Naive B cell (primary cell): ENCODE data around the gene SMIM15. TPM values are rescaled to one million over a fixed set of nuclear protein-coding genes. Genes with fewer than 3 reads are reported as not detected.

Experiments used
- ATAC-seq, 2 donors: fragments of 150-1000 bp; cut with Tn5 transposase; 2 replicates each; pipeline ENCODE4 v1.10.0; 2021; ENCODE audit warnings: low read depth in 2 of 2, mild to moderate bottlenecking in 2 of 2, moderate library complexity in 2 of 2
- DNase-seq: peaks from one replicate; pipeline ENCODE4 v3.0.0; 2022
- H3K27ac Mint-ChIP-seq, 6 donors: one replicate each; pipeline ENCODE4 v1.8.0; 2020 to 2022; ENCODE audit warnings: mild to moderate bottlenecking in 6 of 6, mixed read lengths in 6 of 6, moderate library complexity in 5 of 6, inconsistent platforms in 2 of 6
- H3K27me3 Mint-ChIP-seq, 3 donors: one replicate each; pipeline ENCODE4 v1.8.0; 2021 to 2022; ENCODE audit warnings: mixed read lengths in 3 of 3, mild to moderate bottlenecking in 1 of 3
- H3K36me3 Mint-ChIP-seq, 2 donors: one replicate each; pipeline ENCODE4 v1.8.0; 2020 to 2022; ENCODE audit warnings: mixed read lengths in 2 of 2, inconsistent platforms in 1 of 2, mild to moderate bottlenecking in 1 of 2
- H3K4me1 Mint-ChIP-seq, 3 donors: one replicate each; pipeline ENCODE4 v1.8.0; 2020 to 2022; ENCODE audit warnings: mixed read lengths in 3 of 3, inconsistent platforms in 1 of 3, mild to moderate bottlenecking in 1 of 3, moderate library complexity in 1 of 3
- H3K4me3 Mint-ChIP-seq, 8 donors: one replicate each; pipeline ENCODE4 v1.8.0; 2020 to 2022; ENCODE audit warnings: mild to moderate bottlenecking in 8 of 8, mixed read lengths in 8 of 8, moderate library complexity in 8 of 8, inconsistent platforms in 2 of 8
- H3K9me3 Mint-ChIP-seq, 7 donors: one replicate each; pipeline ENCODE4 v1.8.0; 2020 to 2022; ENCODE audit warnings: mixed read lengths in 7 of 7, mild to moderate bottlenecking in 5 of 7, inconsistent platforms in 2 of 7, moderate library complexity in 1 of 7
- polyA plus RNA-seq, 6 donors: library from polyadenylated mRNA; unstranded; fragments of 300-500 nt; fragmentation: Illumina TruSeq; gene quantifications; one replicate each; pipeline ENCODE4 v1.2.3, GENCODE V29; 2021; ENCODE audit warnings: low read depth in 6 of 6

SMIM15 gene
- polyA plus RNA-seq, 6 donors from 2014 or later: 22.6 to 40.6 (median 35.1) TPM

GRCh38 chr5:61178702-61179101 is 16.4 kb upstream of the SMIM15 start:
- H3K4me1 Mint-ChIP-seq: peaks cover 20 to 35% (median 20%) of the 10 kb centered on the region in 3 donors

GRCh38 chr5:61177716-61178115 is 15.4 kb upstream of the SMIM15 start:
- Mint-ChIP-seq H3K9me3 (peaks cover 0 to 5% (median 0%) of the 10 kb centered on the region in 7 donors), H3K4me3 (peak overlapping the region in 4 of 8 donors; percentile 1 to 40 (median 1)), H3K27ac (peak overlapping the region in 1 of 6 donors; percentile 9), H3K4me1 (peaks cover 20 to 35% (median 20%) of the 10 kb centered on the region in 3 donors), H3K27me3 (no peaks in the 10 kb centered on the region), H3K36me3 (no peaks in the 10 kb centered on the region)
- ATAC-seq (peak; percentile 47 to 62), DNase-seq (no peak)

More at GRCh38 chr5:61178702-61179101, 16.4 kb upstream of the SMIM15 start:
- no peaks in the 10 kb centered on the region for H3K36me3 Mint-ChIP-seq
- H3K9me3 Mint-ChIP-seq: peaks cover 0 to 5% (median 0%) of the 10 kb centered on the region in 7 donors
- DNase-seq: no peak
- no peaks in the 10 kb centered on the region for H3K27me3 Mint-ChIP-seq
- no peak overlapping the region for H3K27ac Mint-ChIP-seq
- ATAC-seq: no peak
- no peak overlapping the region for H3K4me3 Mint-ChIP-seq

GRCh38 chr5:61177070-61177469 is 14.8 kb upstream of the SMIM15 start:
- Mint-ChIP-seq H3K36me3 (no peaks in the 10 kb centered on the region), H3K27ac (peak overlapping the region in 1 of 6 donors; percentile 9), H3K4me1 (peaks cover 20 to 35% (median 20%) of the 10 kb centered on the region in 3 donors), H3K27me3 (no peaks in the 10 kb centered on the region), H3K4me3 (peak overlapping the region in 1 of 8 donors; percentile 1), H3K9me3 (peaks cover 0 to 5% (median 0%) of the 10 kb centered on the region in 7 donors)
- no peak for DNase-seq
- no peak for ATAC-seq

- H3K9me3 Mint-ChIP-seq: peaks cover 0 to 5% (median 0%) of the 10 kb centered on the region in 7 donors
- no peak overlapping the region for H3K4me3 Mint-ChIP-seq
- H3K36me3 Mint-ChIP-seq: no peaks in the 10 kb centered on the region
- ATAC-seq: no peak
- H3K4me1 Mint-ChIP-seq: peaks cover 17 to 31% (median 20%) of the 10 kb centered on the region in 3 donors
- H3K27ac Mint-ChIP-seq: peak overlapping the region in 1 of 6 donors; percentile 21
- H3K27me3 Mint-ChIP-seq: no peaks in the 10 kb centered on the region
- DNase-seq: no peak
These were observed 14.4 kb upstream of the SMIM15 start for GRCh38 chr5:61176631-61177030.

DNA sequence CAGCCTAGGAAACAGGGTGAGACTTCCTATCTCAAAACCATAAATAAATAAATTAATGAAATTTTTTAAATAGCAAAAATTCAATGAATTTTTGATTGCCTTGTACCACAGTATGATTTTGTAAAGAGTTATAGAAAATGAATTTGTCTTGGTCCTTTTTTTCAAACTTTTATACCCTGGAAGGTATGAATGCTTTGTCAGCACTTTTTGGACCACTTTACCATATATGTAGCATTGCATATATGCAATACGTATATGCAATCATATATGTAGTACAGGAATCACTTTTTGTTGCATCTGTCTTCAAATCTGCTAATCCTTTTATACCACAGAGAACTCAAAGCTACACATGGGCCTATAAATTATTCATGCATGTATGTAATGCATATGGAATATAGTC is 9.2 kb upstream of the SMIM15 start:
- Mint-ChIP-seq H3K4me1 (peaks cover 0 to 4% (median 0%) of the 10 kb centered on the region in 3 donors), H3K27ac (no peak overlapping the region)

DNA sequence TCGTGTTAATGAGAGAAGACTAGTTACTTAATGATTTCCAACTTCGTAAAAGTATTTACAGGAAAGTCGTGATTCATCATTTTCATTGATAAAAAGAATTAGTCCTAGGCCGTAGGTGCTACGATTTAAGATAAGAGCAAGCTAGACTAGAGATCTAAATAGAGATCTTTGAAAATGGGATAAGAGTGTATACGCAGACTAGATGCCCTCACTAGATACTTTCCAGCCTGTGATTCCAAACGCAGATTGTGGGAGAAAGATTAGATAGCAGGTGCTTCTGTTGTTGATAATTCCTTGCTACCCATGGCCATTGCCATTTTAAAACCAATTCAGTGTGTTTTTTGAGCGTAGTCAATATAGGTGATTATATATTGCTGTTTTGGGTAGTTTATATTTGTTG is 6.7 kb upstream of the SMIM15 start:
- Mint-ChIP-seq H3K36me3 (no peaks in the 10 kb centered on the region), H3K27me3 (no peaks in the 10 kb centered on the region), H3K4me1 (peaks cover 0 to 5% (median 4%) of the 10 kb centered on the region in 3 donors), H3K4me3 (no peak overlapping the region), H3K27ac (no peak overlapping the region), H3K9me3 (no peaks in the 10 kb centered on the region)
- ATAC-seq: no peak
- no peak for DNase-seq

More for the DNA sequence above, 9.2 kb upstream of the SMIM15 start:
- H3K27me3 Mint-ChIP-seq: no peaks in the 10 kb centered on the region
- H3K4me3 Mint-ChIP-seq: no peak overlapping the region
- ATAC-seq: no peak
- no peaks in the 10 kb centered on the region for H3K9me3 Mint-ChIP-seq
- H3K36me3 Mint-ChIP-seq: no peaks in the 10 kb centered on the region
- no peak for DNase-seq

DNA sequence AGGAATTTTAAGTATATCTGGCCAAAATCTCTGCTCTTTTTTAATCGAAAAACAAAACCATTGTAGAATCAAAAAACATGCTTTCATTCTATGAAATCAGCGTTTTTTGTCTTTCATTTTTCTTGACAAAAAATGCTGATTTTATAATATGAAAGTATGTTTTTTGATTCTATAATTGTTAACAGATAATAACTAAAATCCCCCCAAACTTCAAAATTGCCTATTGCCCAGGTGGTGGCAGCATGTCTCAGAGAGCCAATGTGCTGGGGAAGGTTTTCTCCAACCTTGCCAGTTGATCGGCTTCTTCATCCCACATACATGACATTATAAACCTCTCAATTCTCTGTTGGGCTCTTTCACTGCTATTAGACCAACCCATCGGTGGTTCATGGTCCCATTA is 5.1 kb upstream of the SMIM15 start:
- no peak overlapping the region for H3K4me3 Mint-ChIP-seq

DNA sequence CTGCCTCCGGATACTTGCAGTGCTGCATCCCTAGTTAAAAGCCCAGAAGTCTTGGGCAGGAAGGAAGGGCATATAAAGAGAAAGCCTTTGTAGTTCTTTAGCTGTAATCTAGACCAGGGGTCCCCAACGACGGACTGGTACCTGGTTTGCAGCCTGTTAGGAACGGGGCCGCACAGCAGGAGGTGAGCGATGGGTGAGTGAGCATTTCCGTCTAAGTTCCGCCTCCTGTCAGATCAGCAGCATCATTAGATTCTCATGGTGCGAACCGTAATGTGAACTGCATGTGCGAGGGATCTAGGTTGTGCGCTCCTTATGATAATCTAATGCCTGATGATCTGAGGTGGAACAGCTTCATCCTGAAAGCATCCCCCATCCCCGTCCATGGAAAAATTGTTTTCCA is 1.6 kb upstream of the SMIM15 start:
- H3K27me3 Mint-ChIP-seq: no peaks in the 10 kb centered on the region
- DNase-seq (no peak), ATAC-seq (no peak)
- peaks cover 14 to 16% of the 10 kb centered on the region in 2 donors for H3K36me3 Mint-ChIP-seq
- peaks cover 0 to 2% (median 0%) of the 10 kb centered on the region in 7 donors for H3K9me3 Mint-ChIP-seq
- peak overlapping the region in 5 of 6 donors; percentile 26 to 99 (median 51) for H3K27ac Mint-ChIP-seq
- peaks cover 25 to 40% (median 39%) of the 10 kb centered on the region in 3 donors for H3K4me1 Mint-ChIP-seq
- peak overlapping the region in 7 of 8 donors; percentile 20 to 99 (median 95) for H3K4me3 Mint-ChIP-seq

More for the DNA sequence above, 5.1 kb upstream of the SMIM15 start:
- Mint-ChIP-seq H3K9me3 (no peaks in the 10 kb centered on the region), H3K27me3 (no peaks in the 10 kb centered on the region), H3K27ac (no peak overlapping the region), H3K36me3 (peaks cover 0 to under 1% of the 10 kb centered on the region in 2 donors), H3K4me1 (peaks cover 11 to 18% (median 12%) of the 10 kb centered on the region in 3 donors)
- DNase-seq: no peak
- no peak for ATAC-seq

DNA sequence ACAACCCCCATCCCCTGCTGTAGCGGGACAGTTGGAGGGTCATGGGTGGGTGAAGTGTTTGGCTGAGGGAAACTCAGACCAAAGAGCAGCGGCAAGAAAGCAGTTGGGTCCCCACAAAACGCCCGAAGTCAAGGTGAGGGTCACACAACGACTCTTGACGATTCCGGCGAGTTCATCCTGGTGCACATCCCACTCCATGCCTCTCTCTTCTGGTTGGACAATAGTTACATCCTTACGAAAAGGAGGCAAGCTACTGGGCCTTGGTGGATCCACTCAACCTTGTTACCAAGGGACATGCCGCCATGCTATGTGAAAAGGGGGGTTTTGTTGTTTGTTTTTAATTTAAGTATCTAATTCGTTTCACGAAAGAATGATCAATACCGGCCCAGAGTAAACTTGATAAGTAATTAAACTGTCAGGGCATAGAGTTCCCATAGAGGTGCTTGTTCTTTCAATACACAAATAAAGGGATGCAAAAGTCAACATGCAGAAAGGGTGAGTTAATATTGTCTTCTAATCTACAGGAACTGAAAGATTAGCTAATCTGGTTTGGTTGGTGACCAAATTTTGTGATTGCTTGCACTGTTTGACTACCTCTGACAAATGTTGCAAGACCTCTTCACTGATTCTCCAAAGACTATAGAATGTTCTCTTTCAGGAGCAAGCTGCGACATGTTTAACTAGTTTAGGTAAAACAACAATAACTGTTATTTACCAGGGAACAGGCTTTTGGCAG is 732 bp upstream of the SMIM15 start:
- Mint-ChIP-seq H3K27me3 (no peaks in the 10 kb centered on the region), H3K27ac (peak overlapping the region; percentile 90 to 99 (median 93)), H3K4me3 (peak overlapping the region; percentile 94 to 99 (median 98)), H3K9me3 (peaks cover 0 to 2% (median 0%) of the 10 kb centered on the region in 7 donors), H3K36me3 (peaks cover 15 to 16% of the 10 kb centered on the region in 2 donors), H3K4me1 (peaks cover 25 to 43% (median 40%) of the 10 kb centered on the region in 3 donors)
- ATAC-seq: no peak
- no peak for DNase-seq

GRCh38 chr5:61160497-61160896 is 1.8 kb downstream of the SMIM15 start:
- H3K27ac Mint-ChIP-seq: peak overlapping the region in 2 of 6 donors; percentile 24 to 60
- peak overlapping the region in 5 of 8 donors; percentile 17 to 94 (median 72) for H3K4me3 Mint-ChIP-seq
- H3K4me1 Mint-ChIP-seq: peaks cover 20 to 46% (median 40%) of the 10 kb centered on the region in 3 donors
- peaks cover 0 to 3% (median 0%) of the 10 kb centered on the region in 7 donors for H3K9me3 Mint-ChIP-seq
- no peaks in the 10 kb centered on the region for H3K27me3 Mint-ChIP-seq
- H3K36me3 Mint-ChIP-seq: peaks cover 16 to 19% of the 10 kb centered on the region in 2 donors
- DNase-seq (no peak), ATAC-seq (no peak)

- peaks cover 16 to 19% of the 10 kb centered on the region in 2 donors for H3K36me3 Mint-ChIP-seq
- no peaks in the 10 kb centered on the region for H3K27me3 Mint-ChIP-seq
- H3K4me3 Mint-ChIP-seq: peak overlapping the region in 1 of 8 donors; percentile 86
- peaks cover 0 to 7% (median 0%) of the 10 kb centered on the region in 7 donors for H3K9me3 Mint-ChIP-seq
- H3K27ac Mint-ChIP-seq: peak overlapping the region in 3 of 6 donors; percentile 18 to 88 (median 47)
- H3K4me1 Mint-ChIP-seq: peaks cover 20 to 46% (median 40%) of the 10 kb centered on the region in 3 donors
- no peak for DNase-seq
- ATAC-seq: no peak
These were observed 2.4 kb downstream of the SMIM15 start for GRCh38 chr5:61159836-61160235.

GRCh38 chr5:61159070-61159469 is 3.2 kb downstream of the SMIM15 start:
- Mint-ChIP-seq H3K4me1 (peaks cover 20 to 46% (median 36%) of the 10 kb centered on the region in 3 donors), H3K27ac (no peak overlapping the region), H3K9me3 (peaks cover 0 to 10% (median 0%) of the 10 kb centered on the region in 7 donors), H3K36me3 (peaks cover 16 to 19% of the 10 kb centered on the region in 2 donors), H3K4me3 (peak overlapping the region in 1 of 8 donors; percentile 41), H3K27me3 (no peaks in the 10 kb centered on the region)
- DNase-seq: no peak
- ATAC-seq: no peak

- Mint-ChIP-seq H3K4me1 (peaks cover 0 to 5% (median 0%) of the 10 kb centered on the region in 3 donors), H3K4me3 (no peak overlapping the region), H3K27me3 (no peaks in the 10 kb centered on the region), H3K27ac (no peak overlapping the region), H3K36me3 (peaks cover 8 to 10% of the 10 kb centered on the region in 2 donors), H3K9me3 (peaks cover 0 to 11% (median 6%) of the 10 kb centered on the region in 7 donors)
- no peak for DNase-seq
- ATAC-seq: no peak
These were observed 10.4 kb downstream of the SMIM15 start for GRCh38 chr5:61151893-61152292.

DNA sequence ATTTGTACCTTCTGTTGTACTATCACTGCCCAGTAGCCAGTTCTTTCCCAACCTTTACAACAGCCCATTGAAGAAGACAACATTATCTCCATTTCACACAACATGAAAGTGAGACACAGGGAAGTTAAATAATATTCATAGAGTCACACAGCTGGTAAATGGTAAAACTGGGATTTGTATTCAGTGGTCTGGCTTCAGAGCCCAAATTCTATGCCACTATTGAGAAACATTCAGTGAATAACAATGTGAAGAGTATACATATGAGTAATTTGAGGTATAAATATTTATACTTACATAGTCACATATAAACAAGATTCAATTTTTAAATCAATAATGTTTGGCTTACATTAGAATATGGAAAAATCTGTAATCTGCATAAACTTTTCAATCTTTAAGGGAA is 13.8 kb downstream of the SMIM15 start:
- no peak for ATAC-seq
- Mint-ChIP-seq H3K27ac (no peak overlapping the region), H3K36me3 (peaks cover 5% of the 10 kb centered on the region in 2 donors), H3K4me1 (peaks cover 0 to 4% (median 0%) of the 10 kb centered on the region in 3 donors), H3K4me3 (no peak overlapping the region), H3K27me3 (no peaks in the 10 kb centered on the region), H3K9me3 (peaks cover 0 to 9% (median 2%) of the 10 kb centered on the region in 7 donors)
- DNase-seq: no peak
